Large intestine (tissue), 3 donors: Measurements from ENCODE around the gene MRPL17. TPM values are rescaled to one million over a fixed set of nuclear protein-coding genes. Genes with fewer than 3 reads are reported as not detected.

Experiments used
- DNase-seq, 2 donors: peaks; one replicate each; pipeline versions ENCODE4 v3.0.0 to v3.0.0-alpha.2; 2013
- H3K27ac ChIP-seq: one replicate; pipeline ENCODE4 v1.5.1; 2013; ENCODE audit warnings: low read length
- H3K27me3 ChIP-seq: 2 replicates; pipeline ENCODE4 v1.6.1; 2013; ENCODE audit warnings: low read length; ENCODE audit not compliant: control insufficient read depth, insufficient read depth
- H3K36me3 ChIP-seq: 2 replicates; pipeline ENCODE4 v1.6.1; 2013; ENCODE audit warnings: low read length; ENCODE audit not compliant: control insufficient read depth, insufficient read depth
- H3K4me1 ChIP-seq: one replicate; pipeline ENCODE4 v1.6.1; 2013; ENCODE audit warnings: low read length; ENCODE audit not compliant: control insufficient read depth, insufficient read depth
- H3K4me3 ChIP-seq: one replicate; pipeline ENCODE4 v1.5.1; 2013; ENCODE audit warnings: low read length
- H3K9me3 ChIP-seq: one replicate; pipeline ENCODE4 v1.6.1; 2013; ENCODE audit warnings: mild to moderate bottlenecking, low read depth, low read length, moderate library complexity; ENCODE audit not compliant: control insufficient read depth
- WGBS: methylation state at CpG from one replicate; pipeline ENCODE4 v1.1.5; 2013; ENCODE audit warnings: low lambda C conversion rate; ENCODE audit not compliant: insufficient coverage; 5-methylcytosine and 5-hydroxymethylcytosine counted together
- polyA plus RNA-seq: library from polyadenylated mRNA; unstranded; fragments of 120-200 nt; gene quantifications from one replicate; pipeline ENCODE4 v1.2.1, GENCODE V29; 2013

The MRPL17 gene
- polyA plus RNA-seq, 1 donor: 58.3 TPM

DNA sequence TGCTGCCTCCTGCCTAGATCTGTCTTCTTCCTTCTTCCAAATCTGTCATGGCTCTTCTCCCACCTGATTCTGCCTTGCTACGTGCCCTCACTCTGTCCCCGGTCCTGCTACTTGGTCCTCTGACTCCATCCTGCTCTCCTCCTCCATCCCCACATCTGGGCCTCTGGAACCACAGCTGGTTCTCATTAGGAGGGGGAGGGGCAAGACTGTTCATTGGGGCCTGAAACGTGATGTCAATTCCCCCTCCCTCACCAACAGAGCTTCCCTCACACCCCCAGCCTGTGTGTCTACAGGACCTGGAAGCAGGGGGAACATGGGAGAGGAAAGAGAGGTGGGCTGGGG lies 36.6 kb downstream of the MRPL17 start:
- Histone ChIP-seq H3K9me3 (no peaks in the 10 kb centered on the region), H3K4me3 (no peak overlapping the region), H3K4me1 (no peaks in the 10 kb centered on the region), H3K27me3 (peaks cover 15% of the 10 kb centered on the region), H3K36me3 (no peaks in the 10 kb centered on the region), H3K27ac (peak overlapping the region; percentile 48)
- DNase-seq: peak; percentile 48 to 50
- WGBS: no CpG with 5 or more reads among the region's 3 CpGs

DNA sequence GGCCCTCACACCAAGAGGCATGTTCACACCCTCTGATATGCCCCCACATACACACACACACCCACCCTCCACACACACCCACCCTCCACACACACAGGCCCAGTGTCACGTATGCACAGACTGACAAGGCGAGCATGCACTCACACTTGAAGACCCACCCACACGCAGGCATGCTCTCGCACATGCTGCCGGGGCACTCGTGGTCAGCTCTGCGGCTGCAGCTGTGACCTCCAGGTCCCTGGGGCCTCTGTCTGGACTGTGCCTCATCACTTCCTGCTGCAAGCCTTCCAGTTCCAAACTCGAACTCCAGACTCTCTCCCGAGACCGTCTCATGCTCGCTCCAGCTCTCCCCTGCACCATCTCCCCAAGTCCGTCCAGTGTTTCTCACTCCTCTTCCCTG lies 37.1 kb downstream of the MRPL17 start:
- H3K27ac ChIP-seq: peak overlapping the region; percentile 28
- no peak overlapping the region for H3K4me3 ChIP-seq
- no peak for DNase-seq
- peaks cover 14% of the 10 kb centered on the region for H3K27me3 ChIP-seq
- no peaks in the 10 kb centered on the region for H3K4me1 ChIP-seq
- H3K36me3 ChIP-seq: no peaks in the 10 kb centered on the region
- no peaks in the 10 kb centered on the region for H3K9me3 ChIP-seq
- WGBS: 65% methylated on average over 5 of the region's 12 CpGs

DNA sequence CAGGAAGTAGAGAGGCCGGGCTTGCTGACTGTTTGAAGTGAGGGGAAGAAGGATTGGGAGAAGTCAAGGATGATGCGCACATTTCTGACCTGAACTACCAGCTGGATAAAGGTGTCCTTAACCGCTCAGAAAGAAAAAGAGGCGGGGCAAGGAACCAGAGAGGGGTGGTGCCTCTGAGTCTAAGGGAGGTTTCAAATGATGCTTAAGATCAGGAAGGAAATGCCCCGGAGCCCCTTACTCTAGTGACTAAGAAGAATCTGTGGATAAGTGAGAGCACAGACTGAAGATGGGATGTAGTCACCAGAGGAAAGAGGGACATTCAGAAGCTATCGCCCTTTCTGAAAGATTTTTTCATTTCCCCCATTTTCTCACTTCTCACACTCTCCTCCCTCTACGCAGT lies 40.2 kb downstream of the MRPL17 start:
- Histone ChIP-seq H3K27me3 (peaks cover 2% of the 10 kb centered on the region), H3K4me3 (no peak overlapping the region), H3K27ac (no peak overlapping the region), H3K36me3 (peaks cover 14% of the 10 kb centered on the region), H3K9me3 (no peaks in the 10 kb centered on the region), H3K4me1 (no peaks in the 10 kb centered on the region)
- no peak for DNase-seq
- 100% methylated on average over 2 of the region's 7 CpGs for WGBS

DNA sequence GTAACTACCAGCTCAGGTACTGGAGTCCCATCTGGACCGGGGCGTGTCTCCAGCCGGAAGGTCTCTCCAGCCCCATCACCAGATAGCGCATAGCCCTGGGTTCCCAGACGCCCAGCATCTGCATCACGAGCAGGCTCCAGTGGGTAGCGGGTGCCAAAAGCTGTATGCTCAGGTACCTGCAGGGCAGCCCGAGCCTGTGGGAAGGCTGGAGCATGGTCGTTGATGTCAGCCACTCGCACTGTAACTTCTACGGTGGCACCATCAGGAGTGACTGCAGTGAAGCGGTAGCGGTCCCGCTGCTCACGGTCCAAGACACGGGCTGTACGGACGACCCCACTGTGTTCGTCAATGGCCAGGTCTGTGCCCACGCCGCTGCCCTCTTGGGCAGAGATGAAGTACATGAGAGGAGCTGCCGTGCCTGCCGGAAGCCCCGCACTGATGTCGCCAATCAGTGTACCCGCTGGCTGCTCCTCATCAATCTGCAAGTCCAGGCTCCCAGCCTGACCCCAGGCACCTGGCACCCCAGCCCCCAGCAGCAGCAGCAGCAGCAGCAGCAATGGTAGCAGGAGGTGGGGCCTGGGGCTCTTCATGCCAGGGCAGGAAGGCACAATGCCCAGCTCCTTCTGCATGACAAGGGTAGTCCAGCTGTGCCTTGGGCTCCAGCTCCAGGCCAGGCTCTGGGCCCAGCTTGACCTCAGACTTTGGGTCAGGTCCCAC lies 42.0 kb downstream of the MRPL17 start:
- no peak overlapping the region for H3K4me3 ChIP-seq
- H3K4me1 ChIP-seq: no peaks in the 10 kb centered on the region
- no peaks in the 10 kb centered on the region for H3K9me3 ChIP-seq
- 100% methylated on average over 2 of the region's 26 CpGs for WGBS
- H3K27me3 ChIP-seq: peaks cover 2% of the 10 kb centered on the region
- no peak for DNase-seq
- H3K36me3 ChIP-seq: peaks cover 14% of the 10 kb centered on the region
- H3K27ac ChIP-seq: no peak overlapping the region

DNA sequence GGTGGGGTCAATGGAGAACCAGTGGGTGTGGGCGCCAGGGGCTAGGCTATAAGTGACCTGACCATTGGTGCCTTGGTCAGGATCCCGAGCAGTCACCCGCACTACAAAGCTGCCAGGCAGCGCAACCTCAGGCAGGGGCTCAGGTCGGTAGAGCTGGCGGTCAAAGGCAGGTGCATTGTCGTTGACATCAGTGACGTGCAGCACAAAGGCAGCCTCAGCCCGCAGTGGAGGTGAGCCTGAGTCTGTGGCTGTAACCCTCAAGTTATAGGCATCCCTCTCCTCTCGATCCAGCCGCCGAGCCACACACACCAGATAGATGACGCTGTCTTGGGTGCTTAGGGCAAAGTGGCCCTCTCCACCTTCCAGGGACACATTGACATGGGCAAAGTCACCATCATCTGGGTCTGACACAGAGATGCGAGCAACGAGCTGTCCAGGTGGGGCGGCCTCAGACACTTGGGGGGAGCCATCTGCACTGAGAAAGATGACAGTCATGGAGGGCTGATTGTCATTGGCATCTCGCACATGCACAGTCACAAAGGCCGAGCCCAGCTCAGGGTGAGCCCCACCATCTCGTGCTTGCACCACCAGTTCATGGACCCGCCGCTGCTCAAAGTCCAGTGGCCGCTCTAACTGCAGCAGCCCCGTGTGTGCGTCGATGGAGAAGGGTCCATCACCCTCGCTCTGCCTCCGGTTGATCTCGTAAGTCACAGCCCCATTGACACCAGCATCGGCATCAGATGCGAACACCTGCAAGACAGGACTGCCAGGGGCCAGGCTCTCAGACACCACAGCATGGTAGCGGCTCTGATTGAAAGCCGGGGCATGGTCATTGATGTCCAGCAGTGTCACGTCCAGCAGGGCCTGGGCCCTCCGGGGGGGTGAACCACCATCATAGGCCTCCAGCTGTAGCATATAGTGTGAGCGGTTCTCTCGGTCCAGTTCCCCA lies 42.8 kb downstream of the MRPL17 start:
- WGBS: no CpG with 5 or more reads among the region's 36 CpGs
- H3K4me3 ChIP-seq: no peak overlapping the region
- peaks cover 2% of the 10 kb centered on the region for H3K27me3 ChIP-seq
- H3K27ac ChIP-seq: no peak overlapping the region
- H3K36me3 ChIP-seq: peaks cover 14% of the 10 kb centered on the region
- no peaks in the 10 kb centered on the region for H3K9me3 ChIP-seq
- H3K4me1 ChIP-seq: peaks cover 6% of the 10 kb centered on the region
- DNase-seq: no peak

DNA sequence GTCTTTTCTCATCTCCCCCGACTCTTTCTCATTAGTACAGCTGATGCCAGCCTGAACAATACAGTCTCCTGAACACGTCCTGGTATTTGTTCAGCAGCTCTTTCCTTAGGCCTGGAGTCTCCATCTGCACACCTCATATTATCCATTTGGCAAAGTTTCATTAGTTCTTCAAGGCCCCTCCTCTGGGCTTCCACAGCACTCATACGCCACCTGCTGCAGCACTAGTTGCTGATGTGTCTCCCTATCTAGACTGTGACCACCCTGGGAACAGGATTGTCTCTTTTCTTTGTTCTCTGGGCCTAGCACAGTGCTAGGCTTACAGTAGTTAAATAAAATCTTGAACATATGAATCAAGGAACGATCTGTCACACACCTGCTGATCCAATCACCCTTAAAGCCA lies 44.7 kb downstream of the MRPL17 start:
- Histone ChIP-seq H3K27ac (no peak overlapping the region), H3K27me3 (peaks cover 1% of the 10 kb centered on the region), H3K9me3 (no peaks in the 10 kb centered on the region), H3K36me3 (peaks cover 20% of the 10 kb centered on the region), H3K4me3 (no peak overlapping the region), H3K4me1 (peaks cover 10% of the 10 kb centered on the region)
- 100% methylated on average over 1 of the region's 4 CpGs for WGBS
- DNase-seq: no peak

DNA sequence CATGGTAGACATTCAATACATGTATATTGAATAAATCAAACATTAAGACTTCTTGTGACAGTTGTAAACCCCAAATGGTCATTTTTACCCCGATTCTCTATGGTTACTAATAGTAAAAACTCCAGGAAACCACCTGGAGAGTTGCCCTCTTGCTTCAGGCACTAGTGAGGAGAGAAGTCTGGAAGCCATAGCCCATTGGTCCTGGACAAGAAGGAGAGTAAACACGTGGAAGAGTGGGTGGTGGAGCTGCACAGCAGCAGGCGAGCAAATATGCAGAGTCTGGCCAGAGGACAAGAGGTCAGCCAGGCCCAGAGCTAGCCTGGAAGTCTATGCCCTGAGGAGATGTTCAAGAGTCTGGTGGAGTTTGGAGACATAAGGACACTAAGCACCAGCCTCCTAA lies 45.3 kb downstream of the MRPL17 start:
- Histone ChIP-seq H3K36me3 (peaks cover 22% of the 10 kb centered on the region), H3K27ac (no peak overlapping the region), H3K9me3 (no peaks in the 10 kb centered on the region), H3K27me3 (no peaks in the 10 kb centered on the region), H3K4me3 (no peak overlapping the region), H3K4me1 (peaks cover 10% of the 10 kb centered on the region)
- DNase-seq: no peak
- no CpG with 5 or more reads among the region's 3 CpGs for WGBS

DNA sequence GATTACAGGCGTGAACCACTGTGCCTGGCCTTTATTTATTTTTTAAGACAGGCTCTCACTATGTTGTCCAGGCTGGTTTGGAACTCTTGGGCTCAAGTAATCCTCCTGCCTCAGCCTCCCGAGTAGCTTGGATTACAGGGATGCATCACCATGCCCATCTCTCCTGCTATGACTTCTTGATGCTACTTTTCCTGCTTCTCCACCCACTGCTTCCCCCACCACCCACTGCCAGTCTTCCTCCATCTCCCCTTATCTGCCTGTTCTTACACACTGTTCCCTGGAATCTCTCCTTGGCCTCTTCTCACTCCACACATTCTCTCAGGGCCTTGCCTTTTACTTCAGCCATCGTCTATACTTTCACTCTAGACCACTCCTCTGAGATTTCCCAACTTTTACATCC lies 46.7 kb downstream of the MRPL17 start:
- no peak for DNase-seq
- Histone ChIP-seq H3K4me3 (no peak overlapping the region), H3K27me3 (no peaks in the 10 kb centered on the region), H3K4me1 (peaks cover 16% of the 10 kb centered on the region), H3K27ac (no peak overlapping the region), H3K9me3 (no peaks in the 10 kb centered on the region), H3K36me3 (peaks cover 29% of the 10 kb centered on the region)
- no CpG with 5 or more reads among the region's 3 CpGs for WGBS

DNA sequence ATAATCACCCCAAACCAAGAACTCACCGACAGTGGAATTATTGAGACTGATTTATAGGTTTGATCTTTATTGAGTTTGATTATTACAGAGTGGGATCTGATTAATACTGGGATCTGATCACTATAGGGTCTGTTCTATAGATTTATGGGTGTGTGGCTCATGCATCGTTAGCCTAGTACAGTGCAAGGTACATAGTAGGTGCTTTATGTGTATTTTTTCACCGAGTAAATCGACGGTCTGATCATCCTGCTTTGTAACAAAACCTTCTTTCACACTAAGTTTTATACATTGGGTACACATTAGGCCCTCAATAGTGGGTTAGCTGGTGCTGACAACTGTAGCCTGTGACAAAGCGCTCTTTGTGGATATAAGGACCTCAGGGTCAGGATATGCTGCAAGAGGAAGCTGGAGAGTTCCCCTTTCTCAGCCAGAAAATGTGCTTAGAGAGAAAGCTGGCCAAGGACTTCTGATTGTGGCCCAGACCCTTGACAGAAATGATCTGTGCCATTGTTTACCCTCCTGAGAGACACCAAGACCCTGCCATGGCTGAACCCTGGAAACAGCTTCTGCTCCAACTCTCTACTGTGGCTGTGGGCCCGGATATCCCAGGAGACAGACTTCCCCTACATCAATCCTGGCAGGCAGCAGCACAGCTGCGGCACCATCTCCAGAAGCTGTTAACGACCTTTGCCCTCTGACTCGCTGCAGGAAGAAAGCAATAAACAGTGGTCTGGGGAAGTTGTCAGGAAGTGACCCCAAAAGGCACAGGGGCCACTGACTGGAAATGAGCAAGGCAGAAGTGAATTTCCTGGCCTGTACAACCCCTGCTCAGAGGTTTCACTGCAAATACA lies 47.8 kb downstream of the MRPL17 start:
- Histone ChIP-seq H3K36me3 (peaks cover 36% of the 10 kb centered on the region), H3K4me3 (no peak overlapping the region), H3K27me3 (no peaks in the 10 kb centered on the region), H3K9me3 (peaks cover 4% of the 10 kb centered on the region), H3K27ac (peak overlapping the region; percentile 51), H3K4me1 (peaks cover 25% of the 10 kb centered on the region)
- peak; percentile 71 to 88 for DNase-seq
- no CpG with 5 or more reads among the region's 10 CpGs for WGBS

DNA sequence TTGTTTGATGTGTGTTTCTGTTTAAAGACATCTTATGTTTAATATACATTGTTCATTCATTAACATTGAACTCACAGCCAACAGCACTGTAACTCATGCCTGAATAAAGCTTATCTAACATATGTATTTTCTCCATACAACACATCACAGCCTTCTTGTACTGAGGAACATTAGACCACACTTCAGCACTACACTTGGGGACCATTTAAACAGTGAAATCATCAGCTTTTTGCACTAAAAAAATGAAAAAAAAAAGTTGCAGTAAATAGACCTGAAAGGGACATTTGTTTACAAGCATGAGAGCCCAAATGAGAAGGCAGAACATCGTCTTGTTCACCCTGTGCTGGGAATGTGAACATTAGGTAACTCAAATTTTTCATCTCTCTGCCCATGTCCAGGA lies 48.6 kb downstream of the MRPL17 start:
- H3K27ac ChIP-seq: no peak overlapping the region
- no peaks in the 10 kb centered on the region for H3K27me3 ChIP-seq
- no peak for DNase-seq
- no peak overlapping the region for H3K4me3 ChIP-seq
- WGBS: no CpG with 5 or more reads among the region's 1 CpG
- peaks cover 32% of the 10 kb centered on the region for H3K36me3 ChIP-seq
- H3K9me3 ChIP-seq: peaks cover 11% of the 10 kb centered on the region
- H3K4me1 ChIP-seq: peaks cover 26% of the 10 kb centered on the region
